Transverse colon (tissue), 4 donors: ENCODE data around the gene PPCS. TPM values are rescaled to one million over a fixed set of nuclear protein-coding genes. Genes with fewer than 3 reads are reported as not detected.

Experiments
- DNase-seq: peaks from one replicate; pipeline ENCODE4 v3.0.0-alpha.2; 2019
- H3K27ac ChIP-seq, 4 donors: fragments of 200-600 bp; sonication (generic); 2 replicates each; pipeline ENCODE4 v1.5.1; 2016 to 2018; ENCODE audit warnings: inconsistent platforms in 4 of 4
- H3K27me3 ChIP-seq: fragments of 200-600 bp; sonication (generic); 2 replicates; pipeline ENCODE4 v1.5.1; 2017; ENCODE audit warnings: inconsistent platforms
- H3K36me3 ChIP-seq, 4 donors: fragments of 200-600 bp; sonication (generic); 2 replicates each; pipeline ENCODE4 v1.5.1; 2017 to 2019; ENCODE audit warnings: inconsistent platforms in 4 of 4
- H3K4me1 ChIP-seq, 4 donors: fragments of 200-600 bp; sonication (generic); 2 replicates each; pipeline ENCODE4 v1.5.1; 2017 to 2020; ENCODE audit warnings: inconsistent platforms in 4 of 4
- H3K4me3 ChIP-seq, 4 donors: fragments of 200-600 bp; sonication (generic); 1 replicate in 1 of 4; 2 replicates in 3 of 4; pipeline versions ENCODE4 v1.5.1 to v1.6.1; 2017 to 2019; ENCODE audit warnings: inconsistent platforms in 4 of 4
- H3K9me3 ChIP-seq, 2 donors: fragments of 200-600 bp; sonication (generic); 2 replicates each; pipeline ENCODE4 v1.5.1; 2017 to 2019; ENCODE audit warnings: inconsistent platforms in 2 of 2
- EP300 ChIP-seq: sonication (generic); formaldehyde crosslinking; IDR thresholded peaks from one replicate; pipeline ENCODE4 v1.6.1; 2017; ENCODE audit warnings: antibody characterized with exemption, low read depth
- POLR2A ChIP-seq: fragments of 450-650 bp; IDR thresholded peaks from one replicate; pipeline ENCODE4 v1.6.1; 2016; ENCODE audit warnings: antibody characterized with exemption, mild to moderate bottlenecking, moderate library complexity
- POLR2AphosphoS5 ChIP-seq, 3 donors: sonication (generic); formaldehyde crosslinking; IDR thresholded peaks; one replicate each; pipeline ENCODE4 v1.6.1; 2016; ENCODE audit warnings: antibody characterized with exemption in 3 of 3
- WGBS, 2 donors: methylation state at CpG; one replicate each; pipeline ENCODE4 v1.1.5; 2018; ENCODE audit warnings: low coverage in 1 of 2; 5-methylcytosine and 5-hydroxymethylcytosine counted together
- in situ Hi-C, 4 donors: fragments of 200-750 bp; cut with MboI; loops; one replicate each; pipeline versions ENCODE4 v1.15.0 to v1.15.1; 2017; ENCODE audit warnings: low sequenced_read_pairs in 3 of 4, low pct_ligation_motif_present in 1 of 4, low pct_unique_long_range_greater_than_20kb in 1 of 4
- intact Hi-C: fragments of 100-400 bp; cut with DNase I; formaldehyde crosslinking; loops from one replicate; pipeline ENCODE4 v1.15.1; 2023; ENCODE audit warnings: low total_unique reads
- small RNA-seq, 4 donors: library from RNA; depleted of rRNA; stranded (forward); fragments of <200 nt; gene quantifications; one replicate each; pipeline ENCODE3, GENCODE V24; 2016
- total RNA-seq, 4 donors: library from RNA; depleted of rRNA; stranded (reverse); fragments of >200 nt; gene quantifications; one replicate each; pipeline ENCODE4 v1.1.0, GENCODE V29; 2016
- TF ChIP-seq, protein P1 (sequence below), 5 experiments: fragments of 200-600 bp in 3 of 5; fragments of 450-650 bp in 2 of 5; sonication (generic) in 3 of 5; IDR thresholded peaks; 1 replicate in 2 of 5; 2 replicates in 3 of 5; pipeline ENCODE4 v1.5.1; 2016 to 2017; ENCODE audit warnings: antibody characterized with exemption in 5 of 5, inconsistent platforms in 3 of 5, mild to moderate bottlenecking in 2 of 5, moderate library complexity in 1 of 5

Gene PPCS
- total RNA-seq, 4 donors from 2014 or later: 14.3 to 105 (median 57.6) TPM

GRCh38 chr1:42504535-42505128 lies 48.3 kb downstream of the PPCS start:
- in situ Hi-C loops: no loop called here
- peaks cover 33 to 37% of the 10 kb centered on the region in 2 donors for H3K9me3 ChIP-seq
- H3K27me3 ChIP-seq: no peaks in the 10 kb centered on the region
- H3K27ac ChIP-seq: no peak overlapping the region
- intact Hi-C loops: no loop called here
- H3K4me3 ChIP-seq: no peak overlapping the region
- no peak for DNase-seq
- TF ChIP-seq, protein P1, sequence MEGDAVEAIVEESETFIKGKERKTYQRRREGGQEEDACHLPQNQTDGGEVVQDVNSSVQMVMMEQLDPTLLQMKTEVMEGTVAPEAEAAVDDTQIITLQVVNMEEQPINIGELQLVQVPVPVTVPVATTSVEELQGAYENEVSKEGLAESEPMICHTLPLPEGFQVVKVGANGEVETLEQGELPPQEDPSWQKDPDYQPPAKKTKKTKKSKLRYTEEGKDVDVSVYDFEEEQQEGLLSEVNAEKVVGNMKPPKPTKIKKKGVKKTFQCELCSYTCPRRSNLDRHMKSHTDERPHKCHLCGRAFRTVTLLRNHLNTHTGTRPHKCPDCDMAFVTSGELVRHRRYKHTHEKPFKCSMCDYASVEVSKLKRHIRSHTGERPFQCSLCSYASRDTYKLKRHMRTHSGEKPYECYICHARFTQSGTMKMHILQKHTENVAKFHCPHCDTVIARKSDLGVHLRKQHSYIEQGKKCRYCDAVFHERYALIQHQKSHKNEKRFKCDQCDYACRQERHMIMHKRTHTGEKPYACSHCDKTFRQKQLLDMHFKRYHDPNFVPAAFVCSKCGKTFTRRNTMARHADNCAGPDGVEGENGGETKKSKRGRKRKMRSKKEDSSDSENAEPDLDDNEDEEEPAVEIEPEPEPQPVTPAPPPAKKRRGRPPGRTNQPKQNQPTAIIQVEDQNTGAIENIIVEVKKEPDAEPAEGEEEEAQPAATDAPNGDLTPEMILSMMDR (IDR thresholded peaks at IDR 0.05): no peak
- TF ChIP-seq EP300 (no peak), POLR2AphosphoS5 (IDR thresholded peaks at IDR 0.05) (no peak), POLR2A (no peak)
- no peaks in the 10 kb centered on the region for H3K4me1 ChIP-seq
- WGBS, 2 donors: 90 to 92% methylated on average over 2 of the region's 2 CpGs
- H3K36me3 ChIP-seq: peaks cover 0 to 14% (median 5%) of the 10 kb centered on the region in 4 donors

GRCh38 chr1:42506576-42506975 lies 50.2 kb downstream of the PPCS start:
- Histone ChIP-seq H3K27ac (no peak overlapping the region), H3K27me3 (no peaks in the 10 kb centered on the region), H3K4me1 (no peaks in the 10 kb centered on the region), H3K4me3 (no peak overlapping the region), H3K36me3 (peaks cover 0 to 14% (median 5%) of the 10 kb centered on the region in 4 donors), H3K9me3 (peaks cover 42 to 44% of the 10 kb centered on the region in 2 donors)
- no peak for DNase-seq
- intact Hi-C loops (no loop called here), in situ Hi-C loops (no loop called here)
- TF ChIP-seq, protein P1 (IDR thresholded peaks at IDR 0.05): no peak
- no peak for TF ChIP-seq EP300
- no peak for TF ChIP-seq POLR2AphosphoS5 (IDR thresholded peaks at IDR 0.05)
- no peak for TF ChIP-seq POLR2A
- 77 to 82% methylated on average over 1 of the region's 1 CpG for WGBS, 2 donors

Small RNA genes lying within 50 kb of the gene (small RNA-seq; reads per million reads assigned to genes)
- 0 reads per million in 4 donors for gene TMSB4XP1

Other genes starting within 250 kb of the PPCS start
- 10 to 100 TPM; 18.5 to 62.1 (median 38.6) TPM for gene FOXJ3, start 121.3 kb upstream of the PPCS start, total RNA-seq
- gene RIMKLA, start 75.8 kb upstream of the PPCS start, total RNA-seq: 10 to 100 TPM in 2 of 4 donors, 1 to 10 TPM in 2; 2.4 to 11.9 (median 8.8) TPM
- 1 to 10 TPM in 2 of 4 donors, not detected in 2; 4.3 to 8.7 TPM for gene ZMYND12, start 521 bp upstream of the PPCS start, total RNA-seq
- gene CCDC30, start 6.7 kb downstream of the PPCS start, total RNA-seq: 1 to 10 TPM in 2 of 4 donors, under 1 TPM in 2; 0.75 to 3.7 (median 1.7) TPM
- 10 to 100 TPM in 3 of 4 donors, not detected in 1; 16.9 to 26.5 (median 24.6) TPM for gene PPIH, start 201.9 kb downstream of the PPCS start, total RNA-seq
- gene YBX1, start 225.9 kb downstream of the PPCS start, total RNA-seq: 100 to 1,000 TPM; 288 to 403 (median 380) TPM